GM12891 (cell line): ENCODE measurements around the gene NOX4.
"Not testable (repeated sequence)": the region's sequence is repeated elsewhere in the genome, so short reads cannot be mapped to it uniquely, and the experiment has no call there.

ENCODE experiments used
- POLR2A ChIP-seq: IDR thresholded peaks from 2 replicates; pipeline ENCODE4 v1.6.1; 2011; ENCODE audit warnings: low read depth, low read length, control low read depth
- POU2F2 ChIP-seq: IDR thresholded peaks from 2 replicates; pipeline ENCODE4 v1.6.1; 2011; ENCODE audit warnings: low read depth, mild to moderate bottlenecking, control low read depth, low read length, moderate library complexity
- SPI1 ChIP-seq: IDR thresholded peaks from 2 replicates; pipeline ENCODE4 v1.6.1; 2011; ENCODE audit warnings: low read depth, low read length, control low read depth
- TAF1 ChIP-seq: IDR thresholded peaks from 2 replicates; pipeline ENCODE4 v1.6.1; 2011; ENCODE audit warnings: low read depth, low read length, control low read depth

DNA sequence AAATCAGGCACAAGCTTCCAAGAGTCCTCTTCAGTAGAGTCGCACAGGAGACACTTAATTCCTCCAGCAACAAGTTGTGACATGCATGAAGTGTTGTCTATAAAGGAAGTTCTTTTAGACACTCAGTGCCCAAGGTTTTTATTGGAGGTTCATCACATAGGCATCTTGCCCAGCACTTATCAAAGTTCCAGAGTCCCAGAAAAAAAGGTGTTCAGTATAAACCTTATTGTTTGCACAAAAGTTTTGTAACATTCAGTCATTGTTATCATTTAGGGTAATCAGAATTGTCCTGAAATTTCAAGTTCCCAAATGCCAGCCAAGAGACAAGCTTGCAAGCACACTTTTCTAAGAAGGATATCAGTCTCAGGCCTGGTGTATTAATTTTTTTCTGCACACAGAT, 182.9 kb downstream of the NOX4 start:
- TF ChIP-seq POLR2A, POU2F2, SPI1, TAF1: not testable (repeated sequence)
